Fibroblast of skin of right biceps (primary cell): Measurements from ENCODE around the gene KCNH5.
"Not testable (repeated sequence)": the region's sequence is repeated elsewhere in the genome, so short reads cannot be mapped to it uniquely, and the experiment has no call there.

Source experiments
- DNase-seq: peaks from one replicate; pipeline ENCODE4 v3.0.0-alpha.2; 2013

The KCNH5 gene

DNA sequence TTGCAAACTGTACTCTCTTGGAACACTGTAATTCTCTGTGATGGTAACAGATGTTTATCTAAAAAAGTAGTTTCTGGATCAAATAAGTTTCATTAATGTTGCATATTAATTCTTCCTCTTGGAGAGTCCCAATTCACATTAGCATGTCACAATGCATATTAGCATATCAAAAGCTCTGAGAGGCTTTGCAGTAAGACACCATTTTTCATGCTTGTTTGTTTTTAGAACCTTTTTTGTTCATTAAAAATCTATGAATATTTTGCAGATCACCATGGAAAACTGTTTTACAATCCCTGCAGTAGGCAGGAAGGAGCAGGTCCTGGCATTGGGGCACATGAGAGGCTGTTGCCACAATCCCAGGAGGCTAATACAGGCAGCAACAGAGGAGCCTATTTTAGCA, 180.7 kb downstream of the KCNH5 start:
- no peak for DNase-seq

DNA sequence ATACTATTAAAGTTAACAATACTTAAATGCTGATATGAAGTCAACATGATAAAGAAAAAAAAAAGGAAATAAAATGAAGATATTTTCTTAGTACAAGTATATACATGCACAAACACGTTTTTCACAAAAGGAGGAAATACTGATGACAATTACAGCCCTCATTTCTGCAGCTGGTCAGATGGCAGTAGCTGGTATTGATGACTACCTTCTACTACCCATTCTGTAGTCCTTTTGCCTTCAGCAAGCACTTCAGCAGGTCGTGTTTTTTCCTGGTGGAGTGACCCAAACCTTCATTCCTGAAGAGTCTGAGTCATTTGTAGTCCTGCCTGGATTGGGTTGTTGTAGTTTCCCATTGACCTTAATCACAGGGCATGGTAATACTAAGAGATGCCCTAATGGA, 187.2 kb downstream of the KCNH5 start:
- DNase-seq: not testable (repeated sequence)

GRCh38 chr14:62854951-62855350, 190.3 kb downstream of the KCNH5 start:
- no peak for DNase-seq

DNA sequence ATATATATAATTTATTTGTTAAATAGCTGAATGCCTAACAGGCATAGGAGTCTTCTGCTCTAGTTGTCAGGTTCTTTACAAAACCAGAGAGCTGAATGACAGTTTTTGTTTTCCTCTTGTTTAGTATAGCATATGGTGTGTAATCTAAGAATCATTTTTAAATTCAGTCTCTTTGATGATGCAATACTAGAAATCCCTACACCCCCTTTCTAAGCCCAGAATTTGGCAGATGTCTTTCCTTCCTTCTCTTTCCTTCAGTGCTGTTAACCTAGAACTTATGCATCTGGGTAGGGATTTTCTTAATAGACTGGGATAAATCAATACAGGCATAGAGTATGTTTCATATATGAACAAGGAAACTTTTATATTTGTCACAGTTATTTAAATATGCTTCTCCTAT, 198.1 kb downstream of the KCNH5 start:
- DNase-seq: no peak

DNA sequence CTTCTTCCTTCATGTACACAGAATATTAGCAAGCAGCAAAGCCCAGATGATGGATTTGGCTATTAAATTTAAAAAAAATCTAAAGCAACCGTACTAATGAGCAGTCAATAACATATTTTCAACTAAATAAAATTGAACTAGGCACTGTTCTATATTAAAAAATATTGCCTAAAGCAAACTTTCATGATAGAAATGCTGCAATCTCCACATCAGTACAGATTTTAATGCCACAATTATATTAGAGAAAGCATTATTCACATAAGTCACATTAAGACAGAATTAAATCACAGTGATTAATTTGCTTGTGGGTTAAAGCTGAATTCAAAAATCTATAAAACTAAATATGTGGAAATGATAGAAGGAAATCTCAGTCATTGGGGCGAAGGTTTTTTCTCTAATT, 200.7 kb downstream of the KCNH5 start:
- no peak for DNase-seq

- DNase-seq: no peak
These were observed 221.2 kb downstream of the KCNH5 start for GRCh38 chr14:62824086-62824485.

- DNase-seq: no peak
These were observed 225.3 kb downstream of the KCNH5 start for GRCh38 chr14:62819931-62820330.

DNA sequence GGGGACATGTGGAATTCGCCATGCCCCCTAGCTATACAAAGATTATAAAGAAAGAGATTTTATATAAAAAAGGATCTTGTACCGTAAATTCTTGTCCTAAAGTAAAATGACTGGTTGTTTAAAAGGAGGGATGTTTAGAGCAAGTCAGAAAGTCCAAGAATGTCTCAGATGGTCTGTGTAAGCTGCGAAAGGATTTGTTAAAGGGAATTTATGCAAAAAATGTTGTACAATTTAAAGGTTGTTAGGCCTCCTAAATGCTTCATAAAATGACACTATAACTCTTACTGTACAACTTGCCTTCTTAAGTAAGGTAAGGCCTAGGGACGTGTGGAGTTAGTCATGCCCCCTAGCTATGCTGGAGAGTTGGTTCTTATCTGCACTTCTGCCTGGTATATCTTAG, 237.6 kb downstream of the KCNH5 start:
- no peak for DNase-seq

DNA sequence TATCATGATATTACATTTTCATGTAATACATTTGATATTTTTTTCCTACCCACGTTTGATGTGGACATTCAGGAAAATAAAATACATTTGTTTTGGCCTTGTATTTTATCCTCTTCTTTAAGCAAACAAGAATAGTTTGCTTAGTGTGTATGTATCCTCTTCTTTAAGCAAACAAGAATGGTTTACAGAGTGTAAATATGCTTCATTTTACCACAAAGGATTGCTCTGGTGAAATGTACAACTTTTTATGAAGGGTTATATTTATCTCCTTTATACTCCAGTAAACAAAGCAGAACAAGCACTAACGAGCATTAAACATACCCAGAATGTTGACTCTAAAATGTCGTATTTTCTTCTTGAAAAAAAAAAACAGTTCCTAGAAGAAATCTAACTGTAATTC, 244.7 kb downstream of the KCNH5 start:
- no peak for DNase-seq

GRCh38 chr14:62796431-62796830, 248.8 kb downstream of the KCNH5 start:
- DNase-seq: no peak

DNA sequence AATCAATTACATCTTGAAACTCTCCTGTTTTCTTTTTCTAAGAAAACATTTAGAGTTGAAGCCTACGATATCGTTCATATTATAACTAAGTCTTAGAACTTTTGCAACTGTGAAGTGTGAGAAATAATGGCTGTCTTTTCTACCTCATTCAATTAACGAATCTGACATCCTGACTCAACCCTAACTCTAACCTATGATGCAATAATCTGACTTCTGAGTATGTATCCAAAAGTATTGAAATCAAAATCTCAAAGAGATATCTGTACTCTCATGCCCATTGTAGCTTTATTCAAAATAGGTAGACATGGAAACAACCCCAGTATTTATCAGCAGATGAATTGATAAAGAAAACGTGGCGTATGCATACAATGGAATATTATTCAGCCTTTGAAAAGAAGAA, 252.7 kb downstream of the KCNH5 start:
- no peak for DNase-seq

GRCh38 chr14:62781328-62781727, 263.9 kb downstream of the KCNH5 start:
- not testable (repeated sequence) for DNase-seq

- DNase-seq: no peak
These were observed 266.4 kb downstream of the KCNH5 start for GRCh38 chr14:62778852-62779251.

GRCh38 chr14:62778310-62778709, 266.9 kb downstream of the KCNH5 start:
- DNase-seq: no peak

GRCh38 chr14:62777510-62777909, 267.7 kb downstream of the KCNH5 start:
- DNase-seq: no peak

DNA sequence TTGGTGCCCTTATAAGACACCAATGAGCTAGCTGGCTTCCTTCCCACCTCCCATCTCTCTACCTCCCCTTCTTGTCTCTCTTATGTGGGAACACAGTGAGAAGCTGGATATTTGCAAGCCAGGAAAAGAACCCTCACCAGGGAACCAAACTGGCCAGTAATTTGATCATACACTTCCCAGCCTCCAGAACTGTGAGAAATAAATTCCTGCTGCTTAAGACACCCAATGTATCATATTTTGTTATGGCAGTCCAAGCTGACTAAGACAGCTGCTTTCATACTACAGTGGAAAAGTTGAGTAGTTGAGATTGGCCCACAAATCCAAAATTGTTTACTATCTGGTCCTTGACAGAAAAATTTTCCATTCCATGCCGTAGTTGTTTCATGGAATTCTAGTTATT, 269.0 kb downstream of the KCNH5 start:
- DNase-seq: no peak

GRCh38 chr14:62768753-62769152, 276.5 kb downstream of the KCNH5 start:
- DNase-seq: no peak

- no peak for DNase-seq
These were observed 281.3 kb downstream of the KCNH5 start for GRCh38 chr14:62763951-62764350.

GRCh38 chr14:62759796-62760195, 285.5 kb downstream of the KCNH5 start:
- DNase-seq: no peak

GRCh38 chr14:62746881-62747280, 298.4 kb downstream of the KCNH5 start:
- DNase-seq: not testable (repeated sequence)

GRCh38 chr14:62745496-62745895, 299.8 kb downstream of the KCNH5 start:
- no peak for DNase-seq

GRCh38 chr14:62743560-62743959, 301.7 kb downstream of the KCNH5 start:
- no peak for DNase-seq

DNA sequence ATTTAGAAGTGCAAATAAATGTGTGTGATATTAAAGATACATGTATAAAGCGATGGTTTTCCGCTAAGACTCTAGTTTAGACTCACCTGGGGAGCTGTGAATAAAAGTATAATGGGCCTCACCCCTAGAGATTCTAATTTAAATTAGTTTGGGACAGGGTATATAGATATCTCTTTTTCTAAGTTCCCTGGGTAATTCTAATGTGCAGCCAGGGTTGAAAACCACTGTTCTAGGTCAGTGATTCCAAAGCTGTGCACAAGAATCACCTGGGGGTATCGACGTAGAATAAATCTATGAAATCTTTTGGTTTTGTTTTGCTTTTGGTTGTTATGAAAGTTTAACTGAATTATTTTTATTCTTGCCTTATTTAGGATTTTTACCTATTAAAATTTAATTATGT, 302.1 kb downstream of the KCNH5 start:
- no peak for DNase-seq

- DNase-seq: no peak
These were observed 305.6 kb downstream of the KCNH5 start for GRCh38 chr14:62739647-62740046.

DNA sequence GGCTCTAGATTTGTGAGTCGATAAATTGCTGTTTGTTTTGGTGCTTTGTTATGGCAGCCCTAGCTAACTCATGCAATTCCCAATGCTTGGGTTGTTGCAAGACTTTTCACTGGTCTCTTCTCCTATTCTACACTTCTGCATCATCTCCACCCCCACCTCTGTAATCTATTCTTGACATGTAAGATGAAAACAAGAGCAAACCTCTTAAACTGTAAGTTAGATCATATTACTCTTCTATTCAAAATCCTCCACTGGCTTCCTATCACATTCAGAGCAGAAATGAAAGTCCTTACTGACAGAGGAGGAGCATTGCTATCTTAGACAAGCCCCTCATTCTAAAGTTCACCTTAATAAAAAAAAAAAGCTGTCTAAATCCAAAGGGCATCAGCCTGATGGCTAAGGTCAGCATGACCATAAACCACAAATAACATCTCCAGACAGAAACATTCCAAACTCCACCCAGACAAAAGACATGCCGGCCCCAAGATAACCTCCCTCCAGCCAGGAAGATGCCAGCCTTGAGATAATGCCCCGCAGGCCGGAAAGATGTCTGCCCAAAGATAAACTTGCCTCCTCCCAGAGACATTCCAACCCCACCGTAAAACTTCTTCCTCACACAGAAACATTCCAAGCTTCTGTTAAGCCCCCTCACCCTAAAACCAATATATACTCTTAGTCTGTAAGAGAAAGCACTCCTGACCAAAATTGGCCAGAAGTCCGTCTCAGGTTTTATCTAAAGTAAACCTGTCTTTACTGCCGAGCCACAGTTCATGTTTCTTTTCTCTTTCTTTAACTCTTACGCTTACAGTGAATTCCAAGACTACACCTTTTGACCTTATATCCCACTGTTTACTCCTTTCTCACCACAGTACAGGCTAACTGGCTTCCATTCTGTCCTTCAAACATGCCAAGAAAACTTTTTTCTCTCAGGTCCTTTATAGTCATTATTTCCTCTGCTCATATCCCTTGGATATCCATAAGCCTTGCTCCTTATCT, 308.9 kb downstream of the KCNH5 start:
- no peak for DNase-seq
